Measurements from ENCODE around the gene C20orf96.

C20orf96 gene

DNA sequence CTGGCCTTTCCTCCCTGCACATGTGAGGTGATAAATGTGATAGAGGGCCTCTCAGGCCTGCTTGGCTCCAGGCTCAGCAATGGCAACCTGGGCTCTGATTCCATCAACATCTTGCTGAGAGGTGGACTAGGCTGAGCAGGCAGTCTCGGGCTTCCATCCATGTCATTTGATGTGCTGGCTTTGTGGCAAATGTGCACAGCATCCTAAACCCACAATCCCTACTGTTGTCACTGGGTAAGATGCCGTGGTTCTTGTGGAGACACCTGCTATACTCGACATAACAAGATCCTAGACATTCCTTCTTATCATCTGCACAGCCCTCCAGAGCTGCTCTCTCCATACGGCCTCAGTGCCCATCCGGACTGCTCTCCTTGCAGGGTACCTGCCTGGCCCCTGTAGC is 4.1 kb upstream of the C20orf96 start:
- Histone ChIP-seq H3K9ac (no peak overlapping the region), H3K27ac (no peak overlapping the region)

DNA sequence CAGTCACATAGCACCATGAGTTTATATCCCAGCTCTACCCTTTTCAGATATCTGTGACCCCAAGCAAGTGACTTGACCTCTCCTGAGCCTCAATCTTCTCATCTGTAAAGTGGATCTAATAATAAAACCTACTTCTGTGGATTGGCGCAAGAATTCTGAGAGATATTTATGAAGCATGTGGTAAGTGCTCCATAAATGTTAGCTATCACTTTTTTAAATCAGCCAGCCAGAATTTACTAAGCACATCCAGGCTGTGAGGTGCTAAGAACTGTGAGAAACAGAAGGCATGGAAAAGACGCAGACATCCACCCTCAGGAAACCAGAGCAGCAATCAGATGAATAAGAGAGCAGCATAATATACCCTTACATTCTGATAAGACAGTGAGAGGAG is 862 bp downstream of the C20orf96 start:
- H3K27me3 ChIP-seq (ENCODE audit: control insufficient read depth, insufficient read depth, low read length), result no peaks in the 10 kb centered on the region
- peak overlapping the region; percentile 97 for H3K4me2 ChIP-seq (ENCODE audit: low read length)
- no peaks in the 10 kb centered on the region for H3K9me3 ChIP-seq (ENCODE audit: control insufficient read depth, low read length)
- TF ChIP-seq, protein P1, sequence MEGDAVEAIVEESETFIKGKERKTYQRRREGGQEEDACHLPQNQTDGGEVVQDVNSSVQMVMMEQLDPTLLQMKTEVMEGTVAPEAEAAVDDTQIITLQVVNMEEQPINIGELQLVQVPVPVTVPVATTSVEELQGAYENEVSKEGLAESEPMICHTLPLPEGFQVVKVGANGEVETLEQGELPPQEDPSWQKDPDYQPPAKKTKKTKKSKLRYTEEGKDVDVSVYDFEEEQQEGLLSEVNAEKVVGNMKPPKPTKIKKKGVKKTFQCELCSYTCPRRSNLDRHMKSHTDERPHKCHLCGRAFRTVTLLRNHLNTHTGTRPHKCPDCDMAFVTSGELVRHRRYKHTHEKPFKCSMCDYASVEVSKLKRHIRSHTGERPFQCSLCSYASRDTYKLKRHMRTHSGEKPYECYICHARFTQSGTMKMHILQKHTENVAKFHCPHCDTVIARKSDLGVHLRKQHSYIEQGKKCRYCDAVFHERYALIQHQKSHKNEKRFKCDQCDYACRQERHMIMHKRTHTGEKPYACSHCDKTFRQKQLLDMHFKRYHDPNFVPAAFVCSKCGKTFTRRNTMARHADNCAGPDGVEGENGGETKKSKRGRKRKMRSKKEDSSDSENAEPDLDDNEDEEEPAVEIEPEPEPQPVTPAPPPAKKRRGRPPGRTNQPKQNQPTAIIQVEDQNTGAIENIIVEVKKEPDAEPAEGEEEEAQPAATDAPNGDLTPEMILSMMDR (IDR thresholded peaks at IDR 0.05), result no peak
- H2AFZ ChIP-seq, result peak overlapping the region; percentile 92
- no peaks in the 10 kb centered on the region for H3K79me2 ChIP-seq
- H3K27ac ChIP-seq, result peak overlapping the region; percentile 68
- no peak overlapping the region for H3K9ac ChIP-seq
- H3K4me3 ChIP-seq (ENCODE audit: low read depth, low read length), result peak overlapping the region; percentile 90
- no peaks in the 10 kb centered on the region for H3K4me1 ChIP-seq
- no peaks in the 10 kb centered on the region for H3K36me3 ChIP-seq (ENCODE audit: control insufficient read depth, insufficient read depth, low read length)

More for the DNA sequence above, 4.1 kb upstream of the C20orf96 start:
- Histone ChIP-seq H3K36me3 (ENCODE audit: control insufficient read depth, insufficient read depth, low read length) (no peaks in the 10 kb centered on the region), H3K9me3 (ENCODE audit: control insufficient read depth, low read length) (no peaks in the 10 kb centered on the region), H3K4me1 (peaks cover 6% of the 10 kb centered on the region), H3K4me3 (ENCODE audit: low read depth, low read length) (no peak overlapping the region), H3K4me2 (ENCODE audit: low read length) (no peak overlapping the region), H3K27me3 (ENCODE audit: control insufficient read depth, insufficient read depth, low read length) (no peaks in the 10 kb centered on the region), H2AFZ (no peak overlapping the region), H3K79me2 (peaks cover 6% of the 10 kb centered on the region)
- TF ChIP-seq, protein P1 (IDR thresholded peaks at IDR 0.05), result no peak

DNA sequence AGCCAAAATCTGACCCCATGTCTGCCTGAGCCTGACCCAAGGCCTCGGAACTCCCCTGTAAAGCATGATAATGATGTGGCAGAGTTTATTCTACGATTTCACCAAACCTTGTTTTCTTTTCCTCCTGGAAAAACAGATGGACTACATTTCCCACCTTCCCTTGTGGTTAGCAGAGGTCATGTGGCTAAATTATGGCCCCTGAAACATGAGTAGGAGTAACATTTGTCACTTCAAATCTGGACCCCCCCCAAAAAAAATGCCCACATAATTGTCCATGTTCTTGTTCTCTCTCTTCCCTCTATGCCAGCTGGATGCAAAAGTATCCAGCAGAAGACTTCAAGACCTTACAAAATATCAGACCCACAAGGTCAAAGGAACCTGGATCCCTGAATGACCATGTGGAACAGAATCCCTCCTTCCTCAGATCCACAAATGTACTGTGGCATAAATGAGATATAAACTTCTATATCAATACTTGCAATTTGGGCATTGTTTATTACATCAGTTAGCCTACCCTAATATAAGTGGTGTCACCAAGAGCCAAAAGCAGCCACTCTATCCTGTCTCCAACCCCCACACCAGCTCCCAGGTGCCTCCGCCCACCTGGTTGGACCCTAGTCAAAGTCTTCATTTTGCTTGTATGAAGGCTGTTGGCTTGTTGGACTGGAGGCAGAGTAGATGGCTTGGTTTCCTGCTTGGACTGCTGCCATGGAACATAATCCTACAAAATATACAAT is 1.4 kb downstream of the C20orf96 start:
- TF ChIP-seq, protein P1 (IDR thresholded peaks at IDR 0.05), result no peak
- H3K36me3 ChIP-seq (ENCODE audit: control insufficient read depth, insufficient read depth, low read length), result no peaks in the 10 kb centered on the region
- H3K4me3 ChIP-seq (ENCODE audit: low read depth, low read length), result peak overlapping the region; percentile 90
- no peaks in the 10 kb centered on the region for H3K4me1 ChIP-seq
- no peak overlapping the region for H2AFZ ChIP-seq
- H3K9me3 ChIP-seq (ENCODE audit: control insufficient read depth, low read length), result no peaks in the 10 kb centered on the region
- H3K4me2 ChIP-seq (ENCODE audit: low read length), result no peak overlapping the region
- H3K27me3 ChIP-seq (ENCODE audit: control insufficient read depth, insufficient read depth, low read length), result no peaks in the 10 kb centered on the region
- no peak overlapping the region for H3K9ac ChIP-seq
- no peak overlapping the region for H3K27ac ChIP-seq
- peaks cover 3% of the 10 kb centered on the region for H3K79me2 ChIP-seq

DNA sequence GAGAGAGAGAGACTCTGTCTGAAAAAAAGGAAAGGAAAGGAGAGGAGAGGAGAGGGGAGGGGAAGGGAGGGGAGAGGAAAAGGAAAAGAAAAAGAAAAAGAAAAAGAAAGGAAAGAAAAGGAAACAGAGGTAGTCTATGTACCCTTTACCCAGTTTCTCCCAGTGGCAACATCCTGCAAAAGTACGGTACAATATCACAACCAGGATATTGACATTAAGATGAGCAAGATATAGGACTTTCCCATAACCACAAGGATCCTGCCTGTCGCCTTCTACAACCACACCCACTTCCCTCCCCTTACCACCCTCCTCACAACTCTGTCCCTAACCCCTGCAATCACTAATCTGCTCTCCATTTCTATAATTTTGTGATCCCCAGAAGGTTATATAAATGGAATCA is 4.0 kb downstream of the C20orf96 start:
- H3K9me3 ChIP-seq (ENCODE audit: control insufficient read depth, low read length), result no peaks in the 10 kb centered on the region
- no peak overlapping the region for H3K27ac ChIP-seq
- no peak overlapping the region for H3K4me3 ChIP-seq (ENCODE audit: low read depth, low read length)
- H3K9ac ChIP-seq, result no peak overlapping the region
- H3K4me1 ChIP-seq, result no peaks in the 10 kb centered on the region
- no peaks in the 10 kb centered on the region for H3K36me3 ChIP-seq (ENCODE audit: control insufficient read depth, insufficient read depth, low read length)
- H3K79me2 ChIP-seq, result peaks cover 3% of the 10 kb centered on the region
- H3K27me3 ChIP-seq (ENCODE audit: control insufficient read depth, insufficient read depth, low read length), result no peaks in the 10 kb centered on the region
- TF ChIP-seq, protein P1 (IDR thresholded peaks at IDR 0.05), result no peak
- H3K4me2 ChIP-seq (ENCODE audit: low read length), result no peak overlapping the region
- H2AFZ ChIP-seq, result no peak overlapping the region

DNA sequence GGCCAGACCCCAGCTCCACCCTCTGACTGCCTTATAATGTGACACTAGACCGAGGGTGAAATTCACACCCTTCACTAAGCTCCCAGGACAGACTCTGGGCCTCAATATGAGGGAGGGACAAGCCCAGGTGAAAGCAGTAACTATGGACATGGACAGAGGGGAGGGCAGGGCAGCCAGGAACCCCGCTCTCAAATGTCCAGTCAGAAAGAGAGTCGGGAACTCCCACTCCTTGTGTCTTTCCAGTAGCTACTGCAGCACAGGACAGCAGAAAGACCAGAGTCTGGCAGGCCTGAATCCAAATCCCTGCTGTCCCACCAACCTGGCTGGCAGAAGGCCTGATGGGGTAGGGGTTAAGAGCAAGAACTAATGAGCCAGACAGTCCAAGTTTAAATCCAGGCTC is 6.4 kb downstream of the C20orf96 start:
- Histone ChIP-seq H3K9ac (no peak overlapping the region), H3K27me3 (ENCODE audit: control insufficient read depth, insufficient read depth, low read length) (no peaks in the 10 kb centered on the region), H3K4me2 (ENCODE audit: low read length) (no peak overlapping the region), H3K79me2 (peaks cover 3% of the 10 kb centered on the region), H3K4me3 (ENCODE audit: low read depth, low read length) (no peak overlapping the region), H3K9me3 (ENCODE audit: control insufficient read depth, low read length) (no peaks in the 10 kb centered on the region), H2AFZ (no peak overlapping the region), H3K4me1 (no peaks in the 10 kb centered on the region), H3K36me3 (ENCODE audit: control insufficient read depth, insufficient read depth, low read length) (no peaks in the 10 kb centered on the region), H3K27ac (no peak overlapping the region)
- TF ChIP-seq, protein P1 (IDR thresholded peaks at IDR 0.05), result no peak

Measured in parathyroid adenoma (tissue), 2 donors.